HEK293T (cell line): ENCODE measurements around the gene RAB31.

ENCODE experiments used
- ARNT ChIP-seq: fragments of 450-650 bp; IDR thresholded peaks from 2 replicates; pipeline ENCODE4 v1.6.1; 2017; ENCODE audit warnings: mild to moderate bottlenecking
- ELF4 ChIP-seq: fragments of 450-650 bp; IDR thresholded peaks from 2 replicates; pipeline ENCODE4 v1.6.1; 2017; ENCODE audit warnings: antibody characterized with exemption

- TF ChIP-seq ARNT, result no peak
- TF ChIP-seq ELF4, result no peak
These were observed 18.1 kb downstream of the RAB31 start for GRCh38 chr18:9726175-9726574.
